Subcutaneous abdominal adipose tissue (tissue), 5 donors: ENCODE data around the gene TH.

ENCODE experiments used
- H3K27ac ChIP-seq: one replicate; pipeline ENCODE4 v1.7.0; 2013; ENCODE audit warnings: low read depth, mild to moderate bottlenecking, inconsistent platforms, low read length, moderate library complexity
- H3K27me3 ChIP-seq, 5 donors: one replicate each; pipeline ENCODE4 v1.7.0; 2013; ENCODE audit warnings: low read length in 5 of 5, inconsistent platforms in 1 of 5; ENCODE audit not compliant: control insufficient read depth in 5 of 5, insufficient read depth in 4 of 5
- H3K36me3 ChIP-seq, 5 donors: one replicate each; pipeline ENCODE4 v1.7.0; 2013; ENCODE audit warnings: low read length in 5 of 5; ENCODE audit not compliant: control insufficient read depth in 5 of 5, insufficient read depth in 5 of 5
- H3K4me1 ChIP-seq, 5 donors: one replicate each; pipeline ENCODE4 v1.7.0; 2013; ENCODE audit warnings: low read length in 5 of 5, mild to moderate bottlenecking in 3 of 5, moderate library complexity in 1 of 5; ENCODE audit not compliant: control insufficient read depth in 5 of 5, insufficient read depth in 5 of 5
- H3K4me3 ChIP-seq, 5 donors: one replicate each; pipeline ENCODE4 v1.7.0; 2013; ENCODE audit warnings: low read length in 5 of 5, low read depth in 1 of 5
- H3K9ac ChIP-seq, 5 donors: one replicate each; pipeline ENCODE4 v1.7.0; 2013; ENCODE audit warnings: low read length in 5 of 5, mild to moderate bottlenecking in 4 of 5, moderate library complexity in 3 of 5
- H3K9me3 ChIP-seq, 5 donors: one replicate each; pipeline ENCODE4 v1.7.0; 2013; ENCODE audit warnings: low read length in 5 of 5; ENCODE audit not compliant: control insufficient read depth in 5 of 5
- donor health status: healthy.
- donor health status: healthy.
- donor health status: healthy.
- donor health status: healthy.
- donor health status: healthy.

The TH gene

DNA sequence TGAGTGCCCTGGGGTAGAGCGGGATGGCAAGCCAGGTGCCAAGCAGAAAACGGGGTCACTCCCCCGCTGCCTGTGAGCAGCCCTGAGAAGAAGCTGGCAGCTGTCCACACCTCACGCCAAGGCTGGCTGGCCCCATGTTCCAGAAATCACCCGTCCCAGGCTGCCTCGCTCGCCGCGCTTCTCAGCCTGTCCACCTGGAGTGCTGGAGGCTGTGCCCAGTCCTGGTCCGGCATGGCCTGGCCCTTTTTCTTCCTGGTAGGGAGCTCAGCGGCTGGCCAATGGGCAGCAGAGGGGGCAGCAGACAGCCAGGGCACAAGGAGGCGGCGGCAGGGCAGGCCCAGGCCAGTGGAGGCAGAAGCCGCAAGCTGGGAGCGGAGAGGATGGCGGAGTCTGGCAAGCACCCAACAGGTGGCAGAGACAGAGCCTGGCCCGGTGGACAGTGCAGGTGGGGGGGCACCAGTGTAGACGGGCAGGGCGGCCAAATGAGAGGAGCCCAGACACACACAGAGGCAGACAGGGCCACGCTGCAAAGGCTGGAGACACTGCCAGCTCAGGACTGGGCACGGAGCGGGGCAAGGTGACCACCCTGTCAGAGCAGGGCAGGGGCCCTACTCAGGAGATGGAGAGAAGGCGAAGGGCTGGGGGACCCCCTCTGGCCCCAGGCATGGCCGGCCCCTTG, 37.2 kb upstream of the TH start:
- Histone ChIP-seq H3K9ac (no peak overlapping the region), H3K4me1 (no peaks in the 10 kb centered on the region), H3K9me3 (peaks cover 0 to 11% (median 9%) of the 10 kb centered on the region in 5 donors), H3K4me3 (no peak overlapping the region), H3K27ac (no peak overlapping the region), H3K36me3 (no peaks in the 10 kb centered on the region), H3K27me3 (peaks cover 5 to 30% (median 12%) of the 10 kb centered on the region in 5 donors)

DNA sequence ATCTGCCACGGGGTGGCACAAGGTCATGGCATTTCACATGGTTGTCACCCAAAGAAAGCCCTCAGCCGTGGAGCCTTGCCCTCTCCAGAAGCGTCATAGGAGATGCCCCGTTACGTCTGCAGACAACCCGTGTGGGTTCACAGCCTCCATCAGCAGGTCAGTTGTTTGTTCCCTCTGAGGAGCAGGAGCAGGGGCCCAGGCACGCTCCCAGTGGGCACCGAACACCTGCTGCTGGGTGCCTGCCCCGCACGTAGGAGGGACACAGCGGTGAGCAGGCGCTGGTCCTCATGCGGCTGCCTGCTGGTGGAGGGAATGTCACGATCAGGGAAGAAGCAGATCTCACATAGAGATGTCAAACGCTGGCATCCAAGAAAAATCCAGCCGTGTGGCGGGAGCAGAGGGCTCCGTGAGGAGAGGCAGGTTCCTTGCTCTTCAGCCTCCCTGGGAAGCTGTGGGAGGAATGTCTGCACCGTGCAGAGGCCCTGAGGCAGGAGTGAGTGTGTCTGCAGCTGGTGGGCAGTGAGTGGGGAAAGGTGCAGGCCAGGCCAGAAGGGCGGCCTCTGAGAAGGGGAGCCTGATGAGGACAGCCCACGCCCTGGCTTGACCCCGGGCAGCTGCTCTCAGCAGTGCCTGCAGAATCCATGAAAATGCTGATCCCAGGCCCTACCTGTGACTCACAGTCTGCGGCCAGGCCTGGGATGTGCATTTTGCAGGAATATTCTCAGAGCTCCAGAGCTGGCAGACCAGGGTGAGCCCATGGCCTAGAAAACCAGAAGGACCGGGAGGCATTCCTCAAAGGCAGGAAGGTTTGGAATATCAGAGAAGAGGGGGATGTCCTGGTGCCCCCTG, 36.4 kb upstream of the TH start:
- H3K9ac ChIP-seq: no peak overlapping the region
- H3K36me3 ChIP-seq: no peaks in the 10 kb centered on the region
- no peak overlapping the region for H3K4me3 ChIP-seq
- H3K4me1 ChIP-seq: no peaks in the 10 kb centered on the region
- H3K27ac ChIP-seq: no peak overlapping the region
- H3K9me3 ChIP-seq: peaks cover 0 to 11% (median 9%) of the 10 kb centered on the region in 5 donors
- H3K27me3 ChIP-seq: peaks cover 5 to 32% (median 12%) of the 10 kb centered on the region in 5 donors

DNA sequence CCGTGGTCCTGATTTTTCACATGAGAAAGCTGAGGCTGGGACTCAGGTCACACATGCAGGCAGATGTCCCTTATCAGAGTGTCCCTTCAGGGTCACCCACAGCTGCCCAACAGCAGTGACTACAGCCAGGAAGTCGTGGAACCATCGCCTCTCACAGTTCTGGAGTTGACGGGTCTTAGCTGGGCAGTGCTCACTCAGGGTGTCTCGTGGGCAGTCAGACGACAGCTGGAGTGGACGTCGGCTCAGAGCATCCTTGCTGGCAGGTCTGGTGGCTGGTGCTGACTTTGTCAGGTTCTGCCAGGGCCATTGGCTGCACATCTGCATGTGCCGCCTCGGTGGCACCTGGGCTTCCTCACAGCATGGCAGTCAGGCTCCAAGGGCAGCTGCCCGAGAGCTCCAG, 35.6 kb upstream of the TH start:
- Histone ChIP-seq H3K36me3 (no peaks in the 10 kb centered on the region), H3K4me1 (no peaks in the 10 kb centered on the region), H3K9ac (no peak overlapping the region), H3K27me3 (peaks cover 5 to 29% (median 12%) of the 10 kb centered on the region in 5 donors), H3K4me3 (no peak overlapping the region), H3K9me3 (peaks cover 0 to 11% (median 9%) of the 10 kb centered on the region in 5 donors), H3K27ac (no peak overlapping the region)

DNA sequence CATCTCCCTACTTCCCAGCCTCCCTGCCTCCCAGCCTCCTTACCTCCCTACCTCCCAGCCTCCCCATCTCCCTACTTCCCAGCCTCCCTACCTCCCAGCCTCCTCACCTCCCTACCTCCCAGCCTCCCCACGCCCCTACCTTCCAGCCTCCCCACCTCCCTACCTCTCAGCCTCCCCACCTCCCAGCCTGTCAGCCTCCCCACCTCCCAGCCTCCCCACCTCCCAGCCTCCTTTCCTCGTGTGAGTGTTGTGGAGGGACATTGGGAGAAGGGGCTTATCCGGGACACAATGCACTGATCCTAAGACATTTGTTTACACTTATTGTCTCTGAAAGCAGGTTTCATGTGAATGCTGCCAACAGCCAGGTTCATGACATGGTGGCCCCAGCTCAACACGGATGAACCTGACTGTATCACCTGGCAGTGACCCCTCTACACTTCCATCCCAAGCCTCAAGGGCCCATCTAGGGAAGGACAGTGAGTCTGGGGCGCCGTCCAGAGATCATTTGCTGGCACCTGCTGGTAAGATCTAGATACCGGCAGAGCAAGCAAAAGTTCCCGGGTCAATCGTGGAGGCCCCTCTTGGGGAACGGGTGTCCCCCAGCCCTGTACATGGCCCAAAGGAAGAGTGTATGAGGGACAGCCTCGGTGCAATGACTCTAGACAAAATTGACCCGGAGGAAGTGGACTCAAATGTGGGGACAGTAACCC, 34.5 kb upstream of the TH start:
- no peak overlapping the region for H3K9ac ChIP-seq
- peaks cover 0 to 11% (median 9%) of the 10 kb centered on the region in 5 donors for H3K9me3 ChIP-seq
- H3K36me3 ChIP-seq: no peaks in the 10 kb centered on the region
- no peak overlapping the region for H3K4me3 ChIP-seq
- H3K27me3 ChIP-seq: peaks cover 5 to 28% (median 12%) of the 10 kb centered on the region in 5 donors
- no peak overlapping the region for H3K27ac ChIP-seq
- H3K4me1 ChIP-seq: no peaks in the 10 kb centered on the region

DNA sequence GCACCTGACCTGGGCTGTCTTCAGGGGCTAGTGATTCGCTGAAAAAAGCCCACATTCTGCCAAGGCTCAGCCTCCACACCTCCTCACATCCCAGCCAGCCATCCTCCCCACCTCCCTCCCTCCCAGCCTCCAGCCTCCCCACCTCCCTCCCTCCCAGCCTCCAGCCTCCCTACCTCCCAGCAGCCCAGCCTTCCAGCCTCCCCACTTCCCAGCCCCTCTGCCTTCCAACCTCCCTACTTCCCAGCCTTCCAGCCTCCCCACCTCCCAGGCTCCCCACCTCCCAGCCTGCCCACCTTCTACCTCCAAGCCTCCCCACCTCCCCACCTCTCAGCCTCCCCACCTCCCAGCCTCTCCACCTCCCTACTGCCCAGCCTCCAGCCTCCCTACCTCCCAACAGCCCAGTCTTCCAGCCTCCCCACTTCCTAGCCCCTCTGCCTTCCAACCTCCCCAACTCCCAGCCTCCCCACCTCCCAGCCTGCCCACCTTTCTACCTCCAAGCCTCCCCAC, 33.7 kb upstream of the TH start:
- no peak overlapping the region for H3K4me3 ChIP-seq
- H3K9ac ChIP-seq: no peak overlapping the region
- peaks cover 0 to 11% (median 9%) of the 10 kb centered on the region in 5 donors for H3K9me3 ChIP-seq
- no peaks in the 10 kb centered on the region for H3K36me3 ChIP-seq
- no peak overlapping the region for H3K27ac ChIP-seq
- H3K27me3 ChIP-seq: peaks cover 5 to 22% (median 7%) of the 10 kb centered on the region in 5 donors
- no peaks in the 10 kb centered on the region for H3K4me1 ChIP-seq

DNA sequence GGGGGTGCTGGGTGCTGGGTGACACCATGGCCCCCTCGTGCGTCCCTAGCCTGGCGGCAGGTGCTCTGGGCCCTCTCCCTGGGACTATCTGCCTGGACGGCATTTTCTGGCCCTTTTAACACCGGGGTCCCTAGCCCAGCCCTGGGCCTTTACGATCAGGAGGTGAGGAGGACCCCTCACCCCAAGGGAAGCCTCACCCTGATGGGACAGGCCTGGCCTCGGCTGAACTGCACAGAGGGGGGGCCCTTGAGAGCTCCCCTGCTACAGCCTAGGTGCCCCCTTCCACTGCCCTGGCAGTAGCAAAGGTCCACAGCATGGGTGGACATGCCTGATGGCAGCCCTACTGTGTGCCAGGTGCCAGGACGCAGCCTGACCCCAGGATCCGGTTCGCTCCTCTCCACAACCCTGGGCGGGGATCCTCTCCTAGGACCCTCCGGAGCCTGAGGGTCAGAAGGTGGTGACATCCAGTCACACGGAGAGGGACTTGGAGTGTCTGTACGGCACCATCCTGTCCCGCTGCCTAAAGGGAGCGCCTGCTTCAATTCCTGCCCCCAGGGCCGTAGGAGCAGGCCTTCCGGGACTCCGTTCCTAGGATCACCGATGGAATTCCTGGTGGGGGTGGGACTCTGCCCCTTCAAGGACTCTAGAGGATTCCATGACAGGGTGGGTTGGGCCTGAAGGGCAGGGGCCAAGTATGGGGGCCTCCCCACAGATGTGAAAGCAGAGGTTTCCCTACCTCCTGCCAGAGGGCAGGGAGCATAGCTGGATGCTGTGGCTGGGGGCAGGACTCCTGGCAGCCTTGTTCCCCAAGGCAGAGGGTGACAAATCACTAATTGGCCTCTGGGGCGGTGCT, 33.0 kb upstream of the TH start:
- Histone ChIP-seq H3K27ac (no peak overlapping the region), H3K4me3 (no peak overlapping the region), H3K27me3 (peaks cover 1 to 20% (median 5%) of the 10 kb centered on the region in 5 donors)

DNA sequence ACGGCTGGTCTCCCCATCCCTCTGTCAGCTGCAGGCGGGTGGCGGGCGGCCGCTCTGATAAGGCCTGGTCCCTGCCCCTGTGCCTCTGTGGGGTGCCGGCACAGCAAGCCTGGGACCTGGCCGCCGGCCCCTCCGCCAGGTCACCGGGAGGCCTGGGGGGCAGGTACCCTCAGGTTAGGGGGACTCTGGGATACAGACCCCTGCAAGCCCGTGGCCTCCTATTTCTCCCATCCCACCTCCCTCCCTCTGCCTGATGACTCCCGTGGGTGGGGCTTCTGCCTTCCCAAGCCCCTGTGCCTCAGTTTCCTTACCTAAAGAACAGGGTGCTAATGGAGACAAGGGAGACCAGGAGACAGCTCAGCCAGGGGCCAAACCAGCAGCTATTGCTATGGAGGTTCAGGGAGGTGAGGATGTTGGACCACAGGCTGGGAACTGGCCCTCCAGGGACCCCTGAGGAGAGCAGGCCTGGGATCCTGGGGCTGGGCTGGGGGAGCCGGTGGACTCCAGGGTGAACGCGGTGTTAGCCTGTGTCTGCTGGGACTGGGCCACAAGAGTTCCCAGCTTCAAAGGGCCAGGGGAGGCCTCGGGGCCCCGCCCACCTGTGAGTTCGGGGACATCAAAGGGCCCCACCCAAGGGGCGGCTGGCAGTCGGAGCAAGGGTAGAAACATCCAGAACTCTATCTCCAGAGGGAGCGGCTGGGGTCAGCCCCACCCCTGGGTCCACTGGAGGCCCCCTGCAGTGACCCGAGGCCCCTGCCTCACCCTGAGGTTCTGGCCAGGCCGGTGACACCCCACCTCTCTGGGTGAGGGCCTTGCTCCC, 32.0 kb upstream of the TH start:
- Histone ChIP-seq H3K9me3 (peaks cover 0 to 11% (median 9%) of the 10 kb centered on the region in 5 donors), H3K36me3 (no peaks in the 10 kb centered on the region), H3K27me3 (peaks cover 0 to 12% (median 0%) of the 10 kb centered on the region in 5 donors), H3K9ac (no peak overlapping the region), H3K27ac (no peak overlapping the region), H3K4me3 (no peak overlapping the region), H3K4me1 (no peaks in the 10 kb centered on the region)

More for the DNA sequence above, 33.0 kb upstream of the TH start:
- H3K4me1 ChIP-seq: no peaks in the 10 kb centered on the region
- no peak overlapping the region for H3K9ac ChIP-seq
- no peaks in the 10 kb centered on the region for H3K36me3 ChIP-seq
- H3K9me3 ChIP-seq: peaks cover 0 to 11% (median 9%) of the 10 kb centered on the region in 5 donors

DNA sequence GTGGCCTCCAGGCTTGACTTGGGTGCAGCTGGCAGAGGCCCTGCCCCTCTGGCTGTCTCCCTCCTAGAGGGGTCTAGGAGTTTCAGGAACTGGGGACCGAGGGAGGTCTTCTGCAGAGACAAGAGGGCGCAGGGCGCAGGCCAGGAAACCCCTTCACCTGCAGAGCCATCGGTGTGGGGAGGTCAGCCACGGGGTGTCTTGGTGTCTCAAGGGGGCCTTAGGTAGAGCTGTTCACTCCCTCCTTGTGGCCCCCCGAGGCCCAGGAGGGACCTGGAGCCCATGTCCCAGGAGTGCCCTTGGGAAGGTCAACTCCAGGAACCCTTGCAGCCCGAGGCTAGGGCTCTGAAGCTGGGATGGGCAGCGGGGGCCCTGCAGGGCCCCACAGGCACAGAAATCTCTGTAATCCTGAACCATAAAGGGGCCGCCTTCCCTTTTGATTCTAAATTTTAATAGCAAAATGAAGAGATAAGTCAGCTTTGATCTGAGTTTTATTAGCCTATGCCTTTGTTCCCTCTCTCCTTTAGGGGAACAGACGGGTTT, 31.4 kb upstream of the TH start:
- no peak overlapping the region for H3K27ac ChIP-seq
- H3K4me1 ChIP-seq: no peaks in the 10 kb centered on the region
- no peak overlapping the region for H3K9ac ChIP-seq
- no peaks in the 10 kb centered on the region for H3K36me3 ChIP-seq
- peaks cover 0 to 10% (median 0%) of the 10 kb centered on the region in 5 donors for H3K27me3 ChIP-seq
- no peak overlapping the region for H3K4me3 ChIP-seq
- peaks cover 0 to 10% (median 9%) of the 10 kb centered on the region in 5 donors for H3K9me3 ChIP-seq
